Small intestine (tissue), 7 donors: ENCODE results near the gene MALT1. TPM values are rescaled to one million over a fixed set of nuclear protein-coding genes. Genes with fewer than 3 reads are reported as not detected.

Experiments
- DNase-seq, 2 donors: peaks; one replicate each; pipeline versions ENCODE4 v3.0.0 to v3.0.0-alpha.2; 2013
- FAIRE-seq: peaks from 2 replicates; lab custom pipeline; 2012; peaks lifted over from hg19 to GRCh38; lab: Jason Lieb, UNC
- H3K27ac ChIP-seq, 3 donors: one replicate each; pipeline ENCODE4 v1.5.1; 2013; ENCODE audit warnings: low read length in 2 of 3, mild to moderate bottlenecking in 2 of 3, control low read depth in 1 of 3, inconsistent platforms in 1 of 3, low read depth in 1 of 3, moderate library complexity in 1 of 3
- H3K27me3 ChIP-seq, 3 donors: one replicate each; pipeline ENCODE4 v1.6.1; 2013; ENCODE audit warnings: low read length in 3 of 3, inconsistent platforms in 1 of 3; ENCODE audit not compliant: control insufficient read depth in 3 of 3, insufficient read depth in 3 of 3
- H3K36me3 ChIP-seq, 3 donors: one replicate each; pipeline ENCODE4 v1.6.1; 2013; ENCODE audit warnings: low read length in 3 of 3, inconsistent platforms in 1 of 3, low read depth in 1 of 3, mild to moderate bottlenecking in 1 of 3, moderate library complexity in 1 of 3; ENCODE audit not compliant: control insufficient read depth in 3 of 3, insufficient read depth in 2 of 3
- H3K4me1 ChIP-seq, 3 donors: one replicate each; pipeline ENCODE4 v1.6.1; 2013; ENCODE audit warnings: low read length in 2 of 3, inconsistent platforms in 1 of 3, low read depth in 1 of 3, mild to moderate bottlenecking in 1 of 3, moderate library complexity in 1 of 3; ENCODE audit not compliant: control insufficient read depth in 3 of 3, insufficient read depth in 2 of 3
- H3K4me3 ChIP-seq, 3 donors: one replicate each; pipeline ENCODE4 v1.5.1; 2013; ENCODE audit warnings: low read length in 3 of 3, control low read depth in 1 of 3, inconsistent platforms in 1 of 3, low read depth in 1 of 3, mild to moderate bottlenecking in 1 of 3, moderate library complexity in 1 of 3
- H3K9me3 ChIP-seq, 2 donors: one replicate each; pipeline ENCODE4 v1.6.1; 2013; ENCODE audit warnings: low read depth in 1 of 2, low read length in 1 of 2; ENCODE audit not compliant: control insufficient read depth in 2 of 2, insufficient read depth in 1 of 2
- WGBS, 3 donors: extraction: QIAGEN DNeasy Blood & Tissue Kit; methylation state at CpG; one replicate each; pipeline ENCODE4 v1.1.7; 2013; 5-methylcytosine and 5-hydroxymethylcytosine counted together
- polyA plus RNA-seq, 4 donors: library from polyadenylated mRNA; stranded (reverse) in 3 of 4; unstranded in 1 of 4; fragments of 200-250 nt in 3 of 4; fragments of 120-200 nt in 1 of 4; gene quantifications; one replicate each; pipeline versions ENCODE4 v1.2.1 to v1.2.3, GENCODE V29; 2013
- donor health status: healthy with polysubstance abuse.
- donor health status: control.
- donor health status: control.
- donor health status: Bipolar disorder and iron deficiency.
- donor health status: healthy.

Gene MALT1
- polyA plus RNA-seq, 4 donors, result 4.9 to 27.6 (median 6.3) TPM

- Histone ChIP-seq H3K9me3 (no peaks in the 10 kb centered on the region), H3K27ac (no peak overlapping the region), H3K4me1 (peaks cover 0 to 12% (median 0%) of the 10 kb centered on the region in 3 donors), H3K27me3 (no peaks in the 10 kb centered on the region), H3K4me3 (no peak overlapping the region), H3K36me3 (no peaks in the 10 kb centered on the region)
- FAIRE-seq (no peak), DNase-seq (no peak)
- 80 to 83% (median 82%) methylated on average over 10 of the region's 10 CpGs for WGBS, 3 donors
These were observed 108.8 kb downstream of the MALT1 start for GRCh38 chr18:58780045-58780444.

- no peak for FAIRE-seq
These were observed 110.4 kb downstream of the MALT1 start for GRCh38 chr18:58781627-58782194.

DNA sequence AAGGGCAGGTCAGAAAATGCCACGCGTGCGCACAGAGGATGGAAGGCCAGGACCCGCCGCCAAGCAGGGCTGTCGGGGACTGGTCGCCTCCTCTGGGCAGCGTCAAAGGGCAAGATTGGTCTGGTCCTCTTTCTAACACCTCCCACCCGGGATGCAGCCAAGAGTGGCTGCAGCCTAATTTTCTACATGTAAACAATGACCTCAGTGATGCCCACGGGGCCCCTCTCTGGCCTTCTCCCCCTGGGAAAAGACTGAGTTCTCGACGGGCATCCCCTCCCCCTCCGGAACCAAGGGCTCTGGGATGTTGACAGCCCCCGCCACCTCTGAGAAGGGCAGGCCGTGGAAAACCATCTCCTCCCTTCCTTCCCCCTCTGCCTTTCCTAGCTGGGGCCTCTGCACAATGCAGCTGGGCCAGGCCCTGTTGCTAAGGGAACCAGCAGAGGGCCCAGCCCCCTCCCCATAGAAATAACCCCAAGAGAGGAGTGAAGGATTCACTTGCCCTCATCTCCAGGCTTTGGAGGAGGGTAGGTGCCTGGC lies 113.4 kb downstream of the MALT1 start:
- 63 to 81% (median 76%) methylated on average over 15 of the region's 15 CpGs for WGBS, 3 donors
- Histone ChIP-seq H3K4me1 (peaks cover 2 to 19% (median 3%) of the 10 kb centered on the region in 3 donors), H3K4me3 (no peak overlapping the region), H3K27ac (peak overlapping the region in 1 of 3 donors; percentile 27), H3K36me3 (peaks cover 0 to 2% (median 0%) of the 10 kb centered on the region in 3 donors), H3K9me3 (peaks cover 0 to 7% of the 10 kb centered on the region in 2 donors), H3K27me3 (no peaks in the 10 kb centered on the region)
- no peak for DNase-seq
- FAIRE-seq, result no peak

More at GRCh38 chr18:58781627-58782194, 110.4 kb downstream of the MALT1 start:
- H3K27me3 ChIP-seq, result no peaks in the 10 kb centered on the region
- peak; percentile 78 to 83 for DNase-seq
- H3K4me3 ChIP-seq, result no peak overlapping the region
- peaks cover 0 to 19% (median 0%) of the 10 kb centered on the region in 3 donors for H3K4me1 ChIP-seq
- no peak overlapping the region for H3K27ac ChIP-seq
- no peaks in the 10 kb centered on the region for H3K9me3 ChIP-seq
- H3K36me3 ChIP-seq, result peaks cover 0 to 2% (median 0%) of the 10 kb centered on the region in 3 donors
- WGBS, 3 donors, result 21 to 26% (median 22%) methylated on average over 10 of the region's 10 CpGs

DNA sequence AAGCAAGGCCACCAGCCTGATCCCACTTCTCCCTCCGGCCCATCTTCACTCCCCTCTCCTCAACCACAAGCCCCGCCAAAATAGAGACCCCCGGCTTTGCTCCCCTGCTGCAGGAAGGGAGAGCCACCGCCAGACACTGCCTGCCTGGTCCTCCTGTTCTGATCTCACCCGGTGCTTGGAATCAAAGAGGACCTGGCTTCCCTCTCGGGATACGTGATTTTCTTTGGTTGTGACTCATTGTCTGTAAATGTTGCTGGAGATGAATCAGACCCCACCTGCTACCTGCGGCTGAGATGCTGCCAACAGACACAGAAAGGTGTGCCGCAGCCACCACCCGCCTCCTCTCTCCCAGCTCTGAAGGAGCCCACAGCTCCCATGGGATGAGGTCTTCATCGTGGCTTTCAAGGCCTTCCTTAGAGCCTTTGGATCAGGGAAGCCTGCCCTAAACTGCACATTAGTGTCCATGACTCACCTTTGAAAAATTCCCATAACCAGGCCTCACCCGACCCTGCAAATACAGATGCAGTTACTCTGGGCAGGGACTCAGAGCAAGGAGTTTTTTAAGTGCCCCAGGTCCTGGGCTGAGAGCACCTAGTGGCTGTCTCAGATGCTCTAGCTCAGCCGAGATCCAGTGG lies 114.0 kb downstream of the MALT1 start:
- FAIRE-seq, result no peak
- peaks cover 2 to 23% (median 3%) of the 10 kb centered on the region in 3 donors for H3K4me1 ChIP-seq
- H3K4me3 ChIP-seq, result no peak overlapping the region
- 39 to 64% (median 49%) methylated on average over 13 of the region's 13 CpGs for whole genome bisulfite sequencing, 3 donors
- no peaks in the 10 kb centered on the region for H3K27me3 ChIP-seq
- peak overlapping the region in 2 of 3 donors; percentile 22 to 27 for H3K27ac ChIP-seq
- DNase-seq, result peak; percentile 7 to 26
- peaks cover 0 to 2% (median 0%) of the 10 kb centered on the region in 3 donors for H3K36me3 ChIP-seq
- peaks cover 0 to 7% of the 10 kb centered on the region in 2 donors for H3K9me3 ChIP-seq

DNA sequence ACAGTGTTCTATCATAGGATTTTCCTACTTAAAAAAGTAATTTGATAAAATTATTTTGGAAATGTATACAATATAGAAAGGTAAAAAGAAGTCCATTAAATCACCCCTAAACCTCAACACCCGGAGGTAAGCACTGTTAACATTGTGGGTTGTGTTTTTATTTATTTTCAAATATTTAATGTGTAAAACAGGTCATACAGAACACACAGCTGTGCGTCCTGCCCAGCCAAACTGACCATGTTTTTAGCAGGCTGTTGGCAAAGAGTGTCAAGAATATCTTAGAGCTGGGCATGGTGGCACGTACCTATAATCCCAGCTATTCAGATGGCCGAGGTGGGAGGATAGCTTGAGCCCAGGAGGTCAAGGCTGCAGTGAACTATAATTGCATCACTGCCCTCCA lies 114.6 kb downstream of the MALT1 start:
- no peak for FAIRE-seq
- WGBS, 3 donors, result 80 to 92% (median 87%) methylated on average over 4 of the region's 4 CpGs

GRCh38 chr18:58787536-58788149 lies 116.4 kb downstream of the MALT1 start:
- peaks cover 2 to 23% (median 3%) of the 10 kb centered on the region in 3 donors for H3K4me1 ChIP-seq
- 87 to 91% (median 88%) methylated on average over 14 of the region's 14 CpGs for WGBS, 3 donors
- H3K9me3 ChIP-seq, result peaks cover 0 to 7% of the 10 kb centered on the region in 2 donors
- H3K27me3 ChIP-seq, result no peaks in the 10 kb centered on the region
- H3K36me3 ChIP-seq, result peaks cover 0 to 2% (median 0%) of the 10 kb centered on the region in 3 donors
- H3K27ac ChIP-seq, result no peak overlapping the region
- no peak overlapping the region for H3K4me3 ChIP-seq
- DNase-seq (no peak), FAIRE-seq (no peak)

More for the DNA sequence above, 114.6 kb downstream of the MALT1 start:
- H3K27me3 ChIP-seq, result no peaks in the 10 kb centered on the region
- peaks cover 0 to 7% of the 10 kb centered on the region in 2 donors for H3K9me3 ChIP-seq
- DNase-seq, result no peak
- H3K4me1 ChIP-seq, result peaks cover 2 to 23% (median 3%) of the 10 kb centered on the region in 3 donors
- H3K36me3 ChIP-seq, result peaks cover 0 to 2% (median 0%) of the 10 kb centered on the region in 3 donors
- H3K27ac ChIP-seq, result no peak overlapping the region
- no peak overlapping the region for H3K4me3 ChIP-seq

GRCh38 chr18:58788470-58788869 lies 117.2 kb downstream of the MALT1 start:
- Histone ChIP-seq H3K4me3 (no peak overlapping the region), H3K27me3 (no peaks in the 10 kb centered on the region), H3K4me1 (peaks cover 2 to 23% (median 3%) of the 10 kb centered on the region in 3 donors), H3K9me3 (peaks cover 0 to 7% of the 10 kb centered on the region in 2 donors), H3K27ac (peak overlapping the region in 2 of 3 donors; percentile 33 to 63), H3K36me3 (peaks cover 0 to 2% (median 0%) of the 10 kb centered on the region in 3 donors)
- FAIRE-seq, result no peak
- no peak for DNase-seq
- WGBS, 3 donors, result 89 to 91% (median 91%) methylated on average over 3 of the region's 3 CpGs
